ENCODE data around the gene NEK2. TPM values are rescaled to one million over a fixed set of nuclear protein-coding genes. Genes with fewer than 3 reads are reported as not detected.
"Not testable (repeated sequence)": the region's sequence is repeated elsewhere in the genome, so short reads cannot be mapped to it uniquely, and the experiment has no call there.

The NEK2 gene
- total and polyA plus RNA-seq, 2 donors (not counting 1 experiment from before 2014, with no cell fraction given), result 0.09 TPM; not detected in 1

GRCh38 chr1:211628417-211628816, 47.0 kb downstream of the NEK2 start:
- peaks cover 0 to 6% (median 2%) of the 10 kb centered on the region in 4 experiments for H3K27me3 ChIP-seq (replicated peaks in 1 of 4; ENCODE audit: control extremely low read depth in 1 of 4, control insufficient read depth in 3 of 4, insufficient read depth in 4 of 4, low read length in 3 of 4)
- intact Hi-C loops (cut with micrococcal nuclease), result no loop called here
- H3K27me3 Mint-ChIP-seq, result peaks cover 22% of the 10 kb centered on the region
- ChIA-PET CTCF (interaction anchor here (1.1 kb wide), 1 partner anchor 27 kb away, joined by 3 read pairs; no protein-coding TSS in a partner anchor), POLR2A (no interaction called here)
- H3K4me1 Mint-ChIP-seq, result no peaks in the 10 kb centered on the region
- no peak for TF ChIP-seq EZH2 (IDR thresholded peaks at IDR 0.05; ENCODE audit: borderline replicate concordance, insufficient read depth, low read depth, low read length, poor library complexity, severe bottlenecking)
- TF ChIP-seq, protein P1, sequence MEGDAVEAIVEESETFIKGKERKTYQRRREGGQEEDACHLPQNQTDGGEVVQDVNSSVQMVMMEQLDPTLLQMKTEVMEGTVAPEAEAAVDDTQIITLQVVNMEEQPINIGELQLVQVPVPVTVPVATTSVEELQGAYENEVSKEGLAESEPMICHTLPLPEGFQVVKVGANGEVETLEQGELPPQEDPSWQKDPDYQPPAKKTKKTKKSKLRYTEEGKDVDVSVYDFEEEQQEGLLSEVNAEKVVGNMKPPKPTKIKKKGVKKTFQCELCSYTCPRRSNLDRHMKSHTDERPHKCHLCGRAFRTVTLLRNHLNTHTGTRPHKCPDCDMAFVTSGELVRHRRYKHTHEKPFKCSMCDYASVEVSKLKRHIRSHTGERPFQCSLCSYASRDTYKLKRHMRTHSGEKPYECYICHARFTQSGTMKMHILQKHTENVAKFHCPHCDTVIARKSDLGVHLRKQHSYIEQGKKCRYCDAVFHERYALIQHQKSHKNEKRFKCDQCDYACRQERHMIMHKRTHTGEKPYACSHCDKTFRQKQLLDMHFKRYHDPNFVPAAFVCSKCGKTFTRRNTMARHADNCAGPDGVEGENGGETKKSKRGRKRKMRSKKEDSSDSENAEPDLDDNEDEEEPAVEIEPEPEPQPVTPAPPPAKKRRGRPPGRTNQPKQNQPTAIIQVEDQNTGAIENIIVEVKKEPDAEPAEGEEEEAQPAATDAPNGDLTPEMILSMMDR (IDR thresholded peaks at IDR 0.05), result no peak
- DNase-seq (no peak), ATAC-seq (ENCODE audit: low read depth) (no peak)
- no peak overlapping the region for H3K9ac ChIP-seq (ENCODE audit: low read length)
- H2AFZ ChIP-seq (ENCODE audit: insufficient read depth, low read depth, low read length, poor library complexity, severe bottlenecking), result no peak overlapping the region
- H3K9me3 Mint-ChIP-seq (ENCODE audit: insufficient read depth), result no peaks in the 10 kb centered on the region
- no peaks in the 10 kb centered on the region for H3K9me3 ChIP-seq (ENCODE audit: control extremely low read depth in 1 of 3, control insufficient read depth in 2 of 3, insufficient read depth in 1 of 3, low read length in 2 of 3)
- no peaks in the 10 kb centered on the region for H3K79me2 ChIP-seq (ENCODE audit: control insufficient read depth, insufficient read depth, low read length)
- H4K20me1 ChIP-seq (ENCODE audit: control insufficient read depth, insufficient read depth, low read length, poor library complexity, severe bottlenecking), result no peaks in the 10 kb centered on the region
- H3K27ac Mint-ChIP-seq, result no peak overlapping the region
- H3K4me3 ChIP-seq (ENCODE audit: control extremely low read depth in 1 of 5, extremely low read depth in 1 of 5, insufficient read depth in 1 of 5, low read depth in 2 of 5, low read length in 4 of 5), result no peak overlapping the region
- H3K36me3 ChIP-seq (replicated peaks in 1 of 2; ENCODE audit: control extremely low read depth in 1 of 2, control insufficient read depth in 1 of 2, extremely low read depth in 1 of 2, insufficient read depth in 2 of 2, low read length in 1 of 2), result no peaks in the 10 kb centered on the region
- H3K4me2 ChIP-seq (replicated peaks; ENCODE audit: low read depth, low read length, poor library complexity, severe bottlenecking), result no peak overlapping the region
- WGBS (ENCODE audit: insufficient coverage), result 79% methylated on average over 2 of the region's 4 CpGs
- no peak overlapping the region for H3K27ac ChIP-seq (ENCODE audit: low read length in 2 of 2)
- H3K4me3 Mint-ChIP-seq, result no peak overlapping the region
- H3K4me1 ChIP-seq (ENCODE audit: control insufficient read depth in 2 of 2, insufficient read depth in 2 of 2, low read length in 2 of 2), result no peaks in the 10 kb centered on the region

- no CpG with 5 or more reads among the region's 4 CpGs for WGBS (ENCODE audit: insufficient coverage)
- ChIA-PET CTCF (no interaction called here), POLR2A (no interaction called here)
- H3K4me1 Mint-ChIP-seq, result no peaks in the 10 kb centered on the region
- no peak overlapping the region for H3K4me3 ChIP-seq (ENCODE audit: control extremely low read depth in 1 of 5, extremely low read depth in 1 of 5, insufficient read depth in 1 of 5, low read depth in 2 of 5, low read length in 4 of 5)
- no peaks in the 10 kb centered on the region for H3K9me3 Mint-ChIP-seq (ENCODE audit: insufficient read depth)
- no peak overlapping the region for H3K27ac ChIP-seq (ENCODE audit: low read length in 2 of 2)
- no peak for TF ChIP-seq EZH2 (IDR thresholded peaks at IDR 0.05; ENCODE audit: borderline replicate concordance, insufficient read depth, low read depth, low read length, poor library complexity, severe bottlenecking)
- TF ChIP-seq, protein P1 (IDR thresholded peaks at IDR 0.05), result no peak
- H3K27me3 ChIP-seq (replicated peaks in 1 of 4; ENCODE audit: control extremely low read depth in 1 of 4, control insufficient read depth in 3 of 4, insufficient read depth in 4 of 4, low read length in 3 of 4), result peaks cover 0 to 6% (median 2%) of the 10 kb centered on the region in 4 experiments
- peaks cover 18% of the 10 kb centered on the region for H3K27me3 Mint-ChIP-seq
- no peaks in the 10 kb centered on the region for H3K4me1 ChIP-seq (ENCODE audit: control insufficient read depth in 2 of 2, insufficient read depth in 2 of 2, low read length in 2 of 2)
- H3K79me2 ChIP-seq (ENCODE audit: control insufficient read depth, insufficient read depth, low read length), result no peaks in the 10 kb centered on the region
- H3K27ac Mint-ChIP-seq, result no peak overlapping the region
- no peak overlapping the region for H2AFZ ChIP-seq (ENCODE audit: insufficient read depth, low read depth, low read length, poor library complexity, severe bottlenecking)
- no peak for ATAC-seq (ENCODE audit: low read depth)
- DNase-seq, result no peak
- no peak overlapping the region for H3K4me2 ChIP-seq (replicated peaks; ENCODE audit: low read depth, low read length, poor library complexity, severe bottlenecking)
- H3K9ac ChIP-seq (ENCODE audit: low read length), result no peak overlapping the region
- no peaks in the 10 kb centered on the region for H4K20me1 ChIP-seq (ENCODE audit: control insufficient read depth, insufficient read depth, low read length, poor library complexity, severe bottlenecking)
- no peaks in the 10 kb centered on the region for H3K36me3 ChIP-seq (replicated peaks in 1 of 2; ENCODE audit: control extremely low read depth in 1 of 2, control insufficient read depth in 1 of 2, extremely low read depth in 1 of 2, insufficient read depth in 2 of 2, low read length in 1 of 2)
- no peaks in the 10 kb centered on the region for H3K9me3 ChIP-seq (ENCODE audit: control extremely low read depth in 1 of 3, control insufficient read depth in 2 of 3, insufficient read depth in 1 of 3, low read length in 2 of 3)
- H3K4me3 Mint-ChIP-seq, result no peak overlapping the region
- intact Hi-C loops (cut with micrococcal nuclease), result no loop called here
These were observed 48.2 kb downstream of the NEK2 start for GRCh38 chr1:211627259-211627658.

DNA sequence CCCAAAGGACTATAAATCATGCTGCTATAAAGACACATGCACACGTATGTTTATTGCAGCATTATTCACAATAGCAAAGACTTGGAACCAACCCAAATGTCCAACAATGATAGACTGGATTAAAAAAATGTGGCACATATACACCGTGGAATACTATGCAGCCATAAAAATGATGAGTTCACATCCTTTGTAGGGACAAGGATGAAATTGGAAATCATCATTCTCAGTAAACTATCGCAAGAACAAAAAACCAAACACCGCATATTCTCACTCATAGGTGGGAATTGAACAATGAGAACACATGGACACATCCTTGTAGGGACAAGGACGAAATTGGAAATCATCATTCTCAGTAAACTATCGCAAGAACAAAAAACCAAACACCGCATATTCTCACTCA, 49.6 kb downstream of the NEK2 start:
- H3K27me3 ChIP-seq (replicated peaks in 1 of 4; ENCODE audit: control extremely low read depth in 1 of 4, control insufficient read depth in 3 of 4, insufficient read depth in 4 of 4, low read length in 3 of 4); H4K20me1 ChIP-seq (ENCODE audit: control insufficient read depth, insufficient read depth, low read length, poor library complexity, severe bottlenecking); H3K4me3 Mint-ChIP-seq; H3K9ac ChIP-seq (ENCODE audit: low read length); H3K4me1 Mint-ChIP-seq; H3K36me3 ChIP-seq (replicated peaks in 1 of 2; ENCODE audit: control extremely low read depth in 1 of 2, control insufficient read depth in 1 of 2, extremely low read depth in 1 of 2, insufficient read depth in 2 of 2, low read length in 1 of 2); H3K4me3 ChIP-seq (ENCODE audit: control extremely low read depth in 1 of 5, extremely low read depth in 1 of 5, insufficient read depth in 1 of 5, low read depth in 2 of 5, low read length in 4 of 5); H3K9me3 Mint-ChIP-seq (ENCODE audit: insufficient read depth); ATAC-seq (ENCODE audit: low read depth); POLR2A ChIA-PET; H2AFZ ChIP-seq (ENCODE audit: insufficient read depth, low read depth, low read length, poor library complexity, severe bottlenecking); H3K4me1 ChIP-seq (ENCODE audit: control insufficient read depth in 2 of 2, insufficient read depth in 2 of 2, low read length in 2 of 2); H3K79me2 ChIP-seq (ENCODE audit: control insufficient read depth, insufficient read depth, low read length); H3K27ac Mint-ChIP-seq; H3K4me2 ChIP-seq (replicated peaks; ENCODE audit: low read depth, low read length, poor library complexity, severe bottlenecking); H3K9me3 ChIP-seq (ENCODE audit: control extremely low read depth in 1 of 3, control insufficient read depth in 2 of 3, insufficient read depth in 1 of 3, low read length in 2 of 3); DNase-seq; H3K27ac ChIP-seq (ENCODE audit: low read length in 2 of 2); CTCF ChIA-PET: not testable (repeated sequence)
- intact Hi-C loops (cut with micrococcal nuclease), result loop anchor here (1.0 kb wide), 1 partner anchor 49 kb away; no protein-coding TSS in a partner anchor
- H3K27me3 Mint-ChIP-seq, result peaks cover 14% of the 10 kb centered on the region
- WGBS (ENCODE audit: insufficient coverage), result no CpG with 5 or more reads among the region's 7 CpGs

Measured in B cell (primary cell).